ENCODE data around the gene SIGLEC6.

The SIGLEC6 gene

GRCh38 chr19:51548213-51548651 is 16.8 kb upstream of the SIGLEC6 start:
- DNase-seq: no peak

GRCh38 chr19:51547397-51548212 is 16.1 kb upstream of the SIGLEC6 start:
- DNase-seq: no peak

- no peak for DNase-seq
Observed at GRCh38 chr19:51546650-51547396, 15.4 kb upstream of the SIGLEC6 start.

- no peak for DNase-seq
Observed at GRCh38 chr19:51546107-51546649, 14.7 kb upstream of the SIGLEC6 start.

- DNase-seq: no peak
Observed at GRCh38 chr19:51544038-51544437, 12.6 kb upstream of the SIGLEC6 start.

- no peak for DNase-seq
Observed at GRCh38 chr19:51542699-51543098, 11.2 kb upstream of the SIGLEC6 start.

- DNase-seq: no peak
Observed at GRCh38 chr19:51541458-51542357, 10.2 kb upstream of the SIGLEC6 start.

- DNase-seq: no peak
Observed at GRCh38 chr19:51539821-51540366, 8.4 kb upstream of the SIGLEC6 start.

GRCh38 chr19:51535535-51535934 is 4.1 kb upstream of the SIGLEC6 start:
- DNase-seq: no peak

- DNase-seq: no peak
Observed at GRCh38 chr19:51530616-51531015, 854 bp downstream of the SIGLEC6 start.

GRCh38 chr19:51529301-51529700 is 2.2 kb downstream of the SIGLEC6 start:
- DNase-seq: no peak

- no peak for DNase-seq
Observed at GRCh38 chr19:51525651-51526050, 5.8 kb downstream of the SIGLEC6 start.

GRCh38 chr19:51524666-51525264 is 6.7 kb downstream of the SIGLEC6 start:
- DNase-seq: no peak

- DNase-seq: no peak
Observed at GRCh38 chr19:51521781-51522180, 9.7 kb downstream of the SIGLEC6 start.

- DNase-seq: no peak
Observed at GRCh38 chr19:51521357-51521756, 10.1 kb downstream of the SIGLEC6 start.

- DNase-seq: no peak
Observed at GRCh38 chr19:51520728-51521127, 10.7 kb downstream of the SIGLEC6 start.

GRCh38 chr19:51514866-51515481 is 16.5 kb downstream of the SIGLEC6 start:
- no peak for DNase-seq

GRCh38 chr19:51513968-51514367 is 17.5 kb downstream of the SIGLEC6 start:
- no peak for DNase-seq

GRCh38 chr19:51511353-51511752 is 20.1 kb downstream of the SIGLEC6 start:
- DNase-seq: no peak

- DNase-seq: no peak
Observed at GRCh38 chr19:51509823-51510660, 21.4 kb downstream of the SIGLEC6 start.

Data from activated effector memory CD4-positive, alpha-beta T cell treated with anti-CD3 and anti-CD28 coated beads, Interleukin-2, amount 50 U/mL, for 16 hours (primary cell).